ENCODE measurements around the gene AAMDC.
"Not testable (repeated sequence)": the region's sequence is repeated elsewhere in the genome, so short reads cannot be mapped to it uniquely, and the experiment has no call there.

Gene AAMDC

DNA sequence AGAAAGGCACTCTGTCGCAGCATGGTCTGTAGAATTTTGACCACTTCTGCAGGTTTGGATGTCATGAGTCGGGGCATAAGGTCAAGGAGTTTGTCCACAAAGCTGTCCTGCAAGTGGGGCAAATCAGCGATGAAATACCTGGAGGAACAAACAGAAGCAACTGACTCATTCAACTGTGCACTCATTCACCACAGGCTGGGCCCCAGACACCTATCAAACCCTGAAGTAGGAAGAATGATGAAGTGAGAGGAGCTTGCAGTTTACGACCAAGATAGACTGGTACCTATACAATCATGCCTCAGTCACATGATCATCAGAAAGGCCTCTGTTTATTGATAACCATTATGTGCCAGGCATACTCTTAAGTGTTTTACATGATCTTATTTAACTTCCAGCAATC is 70.8 kb downstream of the AAMDC start:
- H3K4me1 ChIP-seq (ENCODE audit: control insufficient read depth in 1 of 2, insufficient read depth in 2 of 2, low read length in 2 of 2); H3K27ac ChIP-seq (ENCODE audit: low read depth, low read length); H3K27me3 ChIP-seq (ENCODE audit: control insufficient read depth in 1 of 2, insufficient read depth in 2 of 2, low read length in 2 of 2); H3K9me3 ChIP-seq (ENCODE audit: control insufficient read depth in 1 of 2, low read length in 2 of 2); H3K9ac ChIP-seq (ENCODE audit: low read depth in 1 of 2, low read length in 2 of 2); H3K4me3 ChIP-seq (ENCODE audit: low read depth in 1 of 2, low read length in 2 of 2): not testable (repeated sequence)
- peaks cover 0 to 12% of the 10 kb centered on the region in 2 donors for H3K36me3 ChIP-seq (ENCODE audit: control insufficient read depth in 1 of 2, insufficient read depth in 2 of 2, low read length in 2 of 2)

DNA sequence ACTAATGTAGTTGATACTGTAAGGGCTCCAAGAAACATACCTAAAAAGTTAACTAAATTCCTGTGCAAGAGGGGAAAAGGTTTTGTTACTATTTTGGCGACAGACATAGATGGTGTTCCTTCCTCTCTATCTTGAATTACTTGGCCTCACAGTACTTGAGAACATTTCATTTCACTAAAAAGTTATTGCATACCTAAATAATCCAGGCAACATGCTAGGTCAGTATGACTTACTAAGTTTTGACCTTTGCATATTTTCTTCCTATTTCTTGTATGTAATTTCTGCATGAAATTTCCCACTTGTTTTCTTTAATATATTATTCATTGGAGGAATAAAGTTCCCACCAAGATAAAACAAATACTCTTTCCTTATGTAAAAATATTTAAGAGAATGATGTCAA is 74.0 kb downstream of the AAMDC start:
- H3K9me3 ChIP-seq (ENCODE audit: control insufficient read depth in 1 of 2, low read length in 2 of 2); H3K27ac ChIP-seq (ENCODE audit: low read depth, low read length); H3K4me3 ChIP-seq (ENCODE audit: low read depth in 1 of 2, low read length in 2 of 2); H3K9ac ChIP-seq (ENCODE audit: low read depth in 1 of 2, low read length in 2 of 2); H3K27me3 ChIP-seq (ENCODE audit: control insufficient read depth in 1 of 2, insufficient read depth in 2 of 2, low read length in 2 of 2); H3K4me1 ChIP-seq (ENCODE audit: control insufficient read depth in 1 of 2, insufficient read depth in 2 of 2, low read length in 2 of 2): not testable (repeated sequence)
- peaks cover 0 to 13% of the 10 kb centered on the region in 2 donors for H3K36me3 ChIP-seq (ENCODE audit: control insufficient read depth in 1 of 2, insufficient read depth in 2 of 2, low read length in 2 of 2)

DNA sequence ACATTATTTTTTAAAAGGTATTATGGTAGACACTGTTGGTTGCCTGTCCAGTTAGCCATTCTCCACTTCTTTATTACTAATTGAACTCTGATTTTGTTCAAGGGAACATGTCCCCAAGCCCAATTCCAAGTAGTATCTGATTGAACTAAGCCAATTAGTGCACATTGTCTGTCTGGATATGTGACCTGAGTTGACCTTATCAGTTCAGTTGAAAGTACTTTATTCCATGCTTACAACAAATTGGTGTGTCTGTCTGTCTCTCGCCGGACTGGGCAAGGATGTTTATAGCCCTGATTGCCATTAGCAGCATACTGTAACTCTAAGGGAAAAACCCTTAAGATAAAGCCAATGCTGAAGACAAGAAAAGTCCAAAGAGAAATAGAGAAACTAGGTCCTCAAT is 87.9 kb downstream of the AAMDC start:
- Histone ChIP-seq H3K4me3 (ENCODE audit: low read depth in 1 of 2, low read length in 2 of 2) (no peak overlapping the region), H3K27ac (ENCODE audit: low read depth, low read length) (no peak overlapping the region), H3K27me3 (ENCODE audit: control insufficient read depth in 1 of 2, insufficient read depth in 2 of 2, low read length in 2 of 2) (no peaks in the 10 kb centered on the region), H3K9ac (ENCODE audit: low read depth in 1 of 2, low read length in 2 of 2) (no peak overlapping the region), H3K36me3 (ENCODE audit: control insufficient read depth in 1 of 2, insufficient read depth in 2 of 2, low read length in 2 of 2) (peaks cover 0 to 14% of the 10 kb centered on the region in 2 donors), H3K4me1 (ENCODE audit: control insufficient read depth in 1 of 2, insufficient read depth in 2 of 2, low read length in 2 of 2) (no peaks in the 10 kb centered on the region), H3K9me3 (ENCODE audit: control insufficient read depth in 1 of 2, low read length in 2 of 2) (no peaks in the 10 kb centered on the region)

DNA sequence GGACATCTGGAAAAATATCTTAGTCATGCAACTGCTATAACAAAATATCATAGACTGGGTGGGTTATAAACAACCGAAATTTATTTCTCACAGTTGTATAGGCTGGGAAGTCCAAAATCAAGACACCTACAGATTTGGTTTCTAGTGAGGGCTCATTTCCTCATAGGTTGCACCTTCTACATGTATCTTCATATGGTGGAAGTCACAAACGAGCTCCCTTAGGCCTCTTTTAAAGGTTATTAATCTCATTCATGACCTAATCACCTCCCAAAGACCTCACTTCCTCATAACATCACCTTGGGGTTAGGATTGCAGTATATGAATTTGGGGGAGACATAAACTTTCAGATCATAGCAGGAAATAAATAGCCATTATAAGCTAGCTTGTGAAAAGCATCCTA is 88.3 kb downstream of the AAMDC start:
- peaks cover 0 to 3% of the 10 kb centered on the region in 2 donors for H3K4me1 ChIP-seq (ENCODE audit: control insufficient read depth in 1 of 2, insufficient read depth in 2 of 2, low read length in 2 of 2)
- no peaks in the 10 kb centered on the region for H3K27me3 ChIP-seq (ENCODE audit: control insufficient read depth in 1 of 2, insufficient read depth in 2 of 2, low read length in 2 of 2)
- peaks cover 0 to 14% of the 10 kb centered on the region in 2 donors for H3K36me3 ChIP-seq (ENCODE audit: control insufficient read depth in 1 of 2, insufficient read depth in 2 of 2, low read length in 2 of 2)
- H3K27ac ChIP-seq (ENCODE audit: low read depth, low read length) = no peak overlapping the region
- no peak overlapping the region for H3K9ac ChIP-seq (ENCODE audit: low read depth in 1 of 2, low read length in 2 of 2)
- no peaks in the 10 kb centered on the region for H3K9me3 ChIP-seq (ENCODE audit: control insufficient read depth in 1 of 2, low read length in 2 of 2)
- no peak overlapping the region for H3K4me3 ChIP-seq (ENCODE audit: low read depth in 1 of 2, low read length in 2 of 2)

DNA sequence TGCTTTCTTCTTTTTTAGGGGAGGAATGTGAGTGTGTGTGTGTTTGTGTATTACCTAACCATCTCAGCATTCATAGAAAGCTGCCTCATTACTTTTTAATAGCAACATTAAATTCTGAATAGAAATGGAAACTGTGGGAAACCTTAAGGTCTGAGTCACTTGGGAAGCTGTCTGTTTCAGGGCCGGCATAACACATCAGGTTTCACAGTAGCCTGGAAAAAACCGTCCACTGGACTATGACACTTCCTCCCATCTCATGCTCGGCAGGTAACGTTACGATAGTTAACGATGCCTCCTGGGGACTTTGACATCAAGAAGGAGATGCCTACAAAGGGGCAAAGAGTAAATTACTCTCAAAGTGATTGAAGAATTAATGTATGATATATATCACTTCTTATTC is 89.9 kb downstream of the AAMDC start:
- H3K4me3 ChIP-seq (ENCODE audit: low read depth in 1 of 2, low read length in 2 of 2); H3K9me3 ChIP-seq (ENCODE audit: control insufficient read depth in 1 of 2, low read length in 2 of 2); H3K4me1 ChIP-seq (ENCODE audit: control insufficient read depth in 1 of 2, insufficient read depth in 2 of 2, low read length in 2 of 2); H3K9ac ChIP-seq (ENCODE audit: low read depth in 1 of 2, low read length in 2 of 2); H3K27ac ChIP-seq (ENCODE audit: low read depth, low read length); H3K27me3 ChIP-seq (ENCODE audit: control insufficient read depth in 1 of 2, insufficient read depth in 2 of 2, low read length in 2 of 2): not testable (repeated sequence)
- H3K36me3 ChIP-seq (ENCODE audit: control insufficient read depth in 1 of 2, insufficient read depth in 2 of 2, low read length in 2 of 2) = peaks cover 0 to 14% of the 10 kb centered on the region in 2 donors

DNA sequence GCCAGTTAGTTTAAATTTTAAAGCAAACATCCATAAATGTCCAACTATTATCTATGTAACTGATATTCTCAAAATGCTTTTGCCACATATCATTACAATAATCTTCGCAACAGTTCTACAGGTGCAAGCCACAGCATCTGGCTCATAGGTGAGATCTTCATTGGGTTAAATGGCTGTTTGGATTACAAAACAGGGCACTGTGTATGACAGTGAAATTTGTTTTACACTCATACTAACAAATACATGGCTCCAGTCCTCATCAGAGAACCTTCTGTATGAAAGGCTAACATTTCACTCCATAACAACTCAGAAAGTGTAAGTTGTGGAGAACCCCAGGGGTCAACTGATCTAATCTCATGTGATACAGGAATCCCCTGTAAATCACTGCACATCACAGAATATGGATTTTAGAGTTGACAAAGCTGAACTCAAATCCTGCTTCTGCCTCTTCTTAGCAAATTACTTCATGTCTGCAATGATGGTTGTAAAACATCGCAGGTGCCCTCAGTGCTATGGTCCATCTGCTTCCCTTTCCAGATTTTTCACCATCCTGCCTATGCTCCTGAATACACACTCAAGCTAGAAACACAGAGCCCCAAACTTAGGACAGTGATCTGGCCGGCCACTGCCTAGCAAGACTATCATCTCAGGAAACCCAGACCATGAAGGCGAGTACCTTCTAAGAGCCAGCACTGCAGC is 92.8 kb downstream of the AAMDC start:
- not testable (repeated sequence) for H3K4me3 ChIP-seq (ENCODE audit: low read depth in 1 of 2, low read length in 2 of 2); H3K9me3 ChIP-seq (ENCODE audit: control insufficient read depth in 1 of 2, low read length in 2 of 2); H3K27ac ChIP-seq (ENCODE audit: low read depth, low read length); H3K27me3 ChIP-seq (ENCODE audit: control insufficient read depth in 1 of 2, insufficient read depth in 2 of 2, low read length in 2 of 2); H3K4me1 ChIP-seq (ENCODE audit: control insufficient read depth in 1 of 2, insufficient read depth in 2 of 2, low read length in 2 of 2); H3K9ac ChIP-seq (ENCODE audit: low read depth in 1 of 2, low read length in 2 of 2)
- peaks cover 3 to 10% of the 10 kb centered on the region in 2 donors for H3K36me3 ChIP-seq (ENCODE audit: control insufficient read depth in 1 of 2, insufficient read depth in 2 of 2, low read length in 2 of 2)

DNA sequence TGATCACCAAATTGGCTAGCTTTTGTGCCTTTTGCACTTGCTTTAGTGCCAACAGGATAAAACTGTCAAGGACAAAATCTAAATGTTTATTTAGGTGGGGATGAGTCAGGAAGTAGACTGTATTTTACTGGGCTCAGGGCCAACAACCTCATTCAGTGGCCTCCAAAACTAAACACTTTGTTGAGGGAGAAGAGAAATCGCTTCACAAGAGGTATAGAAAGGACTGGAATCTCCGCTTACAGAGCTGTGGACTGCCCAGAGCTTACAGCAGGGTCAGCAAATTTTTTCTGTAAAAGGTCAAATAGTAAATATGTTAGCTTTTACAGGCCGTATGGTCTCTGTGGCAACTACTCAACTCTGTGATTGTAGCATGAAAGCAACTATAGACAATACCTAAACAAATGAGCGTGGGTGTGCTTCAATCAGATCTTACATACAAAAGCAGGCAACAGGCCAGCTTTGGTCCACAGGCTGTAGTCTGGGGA is 93.4 kb downstream of the AAMDC start:
- H3K9me3 ChIP-seq (ENCODE audit: control insufficient read depth in 1 of 2, low read length in 2 of 2); H3K27me3 ChIP-seq (ENCODE audit: control insufficient read depth in 1 of 2, insufficient read depth in 2 of 2, low read length in 2 of 2); H3K27ac ChIP-seq (ENCODE audit: low read depth, low read length); H3K4me3 ChIP-seq (ENCODE audit: low read depth in 1 of 2, low read length in 2 of 2); H3K4me1 ChIP-seq (ENCODE audit: control insufficient read depth in 1 of 2, insufficient read depth in 2 of 2, low read length in 2 of 2); H3K9ac ChIP-seq (ENCODE audit: low read depth in 1 of 2, low read length in 2 of 2): not testable (repeated sequence)
- peaks cover 3 to 11% of the 10 kb centered on the region in 2 donors for H3K36me3 ChIP-seq (ENCODE audit: control insufficient read depth in 1 of 2, insufficient read depth in 2 of 2, low read length in 2 of 2)

DNA sequence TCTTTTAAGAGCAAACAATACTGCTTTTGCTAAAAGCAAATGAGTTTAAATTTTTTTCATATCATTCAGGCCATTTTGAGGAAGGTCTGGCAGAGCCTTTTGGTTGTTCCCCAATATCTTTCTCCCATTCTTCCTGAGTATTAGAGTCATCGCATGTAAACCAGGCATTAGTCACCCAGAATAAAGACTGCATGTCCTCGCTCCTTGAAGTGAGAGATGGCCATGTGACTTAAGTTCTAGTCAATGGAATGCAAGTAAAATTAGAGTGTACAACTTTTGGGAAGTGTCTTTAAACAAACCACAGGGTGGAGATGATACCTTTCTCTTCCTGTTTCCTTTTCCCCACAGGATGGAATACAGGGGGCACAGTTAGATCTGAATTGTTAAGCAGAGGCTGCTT is 96.8 kb downstream of the AAMDC start:
- H3K4me1 ChIP-seq (ENCODE audit: control insufficient read depth in 1 of 2, insufficient read depth in 2 of 2, low read length in 2 of 2); H3K36me3 ChIP-seq (ENCODE audit: control insufficient read depth in 1 of 2, insufficient read depth in 2 of 2, low read length in 2 of 2); H3K27me3 ChIP-seq (ENCODE audit: control insufficient read depth in 1 of 2, insufficient read depth in 2 of 2, low read length in 2 of 2); H3K4me3 ChIP-seq (ENCODE audit: low read depth in 1 of 2, low read length in 2 of 2); H3K27ac ChIP-seq (ENCODE audit: low read depth, low read length); H3K9ac ChIP-seq (ENCODE audit: low read depth in 1 of 2, low read length in 2 of 2); H3K9me3 ChIP-seq (ENCODE audit: control insufficient read depth in 1 of 2, low read length in 2 of 2): not testable (repeated sequence)

Measured in duodenal mucosa (tissue), 2 donors.